ENCODE data around the gene PDE10A. TPM values are rescaled to one million over a fixed set of nuclear protein-coding genes. Genes with fewer than 3 reads are reported as not detected.

PDE10A gene
- total RNA-seq, 1 donor from 2014 or later: 5.4 TPM

DNA sequence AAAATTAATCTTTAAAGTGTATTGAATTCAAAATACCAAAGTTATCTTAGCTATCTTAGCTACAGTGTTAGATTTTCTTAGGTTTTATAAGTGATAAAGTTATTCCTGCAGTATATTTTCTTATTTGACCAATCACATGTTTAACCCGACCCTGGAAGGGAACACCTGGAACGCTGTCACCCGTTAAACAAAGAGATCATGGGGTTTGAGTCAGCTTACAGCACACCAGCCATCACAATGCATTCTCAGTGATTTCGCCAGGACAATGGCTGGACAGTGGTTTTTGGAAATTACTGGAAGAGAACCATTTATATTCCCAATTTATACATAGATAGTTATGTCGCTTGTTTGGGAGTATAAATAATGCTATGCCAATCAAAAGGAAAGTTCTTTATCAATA, 364.2 kb downstream of the PDE10A start:
- Mint-ChIP-seq H3K4me3 (ENCODE audit: unreplicated experiment) (no peak overlapping the region), H3K27me3 (ENCODE audit: low read depth, unreplicated experiment) (peaks cover 3% of the 10 kb centered on the region), H3K9me3 (ENCODE audit: unreplicated experiment) (no peaks in the 10 kb centered on the region), H3K27ac (ENCODE audit: unreplicated experiment) (no peak overlapping the region), H3K4me1 (ENCODE audit: low read depth, unreplicated experiment) (no peaks in the 10 kb centered on the region), H3K36me3 (ENCODE audit: low read depth, unreplicated experiment) (no peaks in the 10 kb centered on the region)
- Histone ChIP-seq H3K9ac (ENCODE audit: low read length) (no peak overlapping the region), H3K4me1 (ENCODE audit: insufficient read depth, low read length) (no peaks in the 10 kb centered on the region), H3K27ac (ENCODE audit: low read depth, low read length) (no peak overlapping the region), H2AFZ (ENCODE audit: low read depth, low read length) (no peak overlapping the region), H3K4me3 (ENCODE audit: insufficient read depth, low read depth, low read length) (no peak overlapping the region), H3K4me2 (ENCODE audit: low read length) (no peak overlapping the region), H3K9me3 (ENCODE audit: insufficient read depth, low read depth, low read length) (no peaks in the 10 kb centered on the region), H3K79me2 (ENCODE audit: insufficient read depth, low read length) (no peaks in the 10 kb centered on the region), H4K20me1 (ENCODE audit: insufficient read depth, low read length) (no peaks in the 10 kb centered on the region), H3K27me3 (ENCODE audit: insufficient read depth, low read length) (no peaks in the 10 kb centered on the region), H3K36me3 (ENCODE audit: insufficient read depth, low read length) (no peaks in the 10 kb centered on the region)
- FAIRE-seq (no peak), DNase-seq (ENCODE audit: low read depth) (no peak)
- TF ChIP-seq, protein P1, sequence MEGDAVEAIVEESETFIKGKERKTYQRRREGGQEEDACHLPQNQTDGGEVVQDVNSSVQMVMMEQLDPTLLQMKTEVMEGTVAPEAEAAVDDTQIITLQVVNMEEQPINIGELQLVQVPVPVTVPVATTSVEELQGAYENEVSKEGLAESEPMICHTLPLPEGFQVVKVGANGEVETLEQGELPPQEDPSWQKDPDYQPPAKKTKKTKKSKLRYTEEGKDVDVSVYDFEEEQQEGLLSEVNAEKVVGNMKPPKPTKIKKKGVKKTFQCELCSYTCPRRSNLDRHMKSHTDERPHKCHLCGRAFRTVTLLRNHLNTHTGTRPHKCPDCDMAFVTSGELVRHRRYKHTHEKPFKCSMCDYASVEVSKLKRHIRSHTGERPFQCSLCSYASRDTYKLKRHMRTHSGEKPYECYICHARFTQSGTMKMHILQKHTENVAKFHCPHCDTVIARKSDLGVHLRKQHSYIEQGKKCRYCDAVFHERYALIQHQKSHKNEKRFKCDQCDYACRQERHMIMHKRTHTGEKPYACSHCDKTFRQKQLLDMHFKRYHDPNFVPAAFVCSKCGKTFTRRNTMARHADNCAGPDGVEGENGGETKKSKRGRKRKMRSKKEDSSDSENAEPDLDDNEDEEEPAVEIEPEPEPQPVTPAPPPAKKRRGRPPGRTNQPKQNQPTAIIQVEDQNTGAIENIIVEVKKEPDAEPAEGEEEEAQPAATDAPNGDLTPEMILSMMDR (IDR thresholded peaks at IDR 0.05; ENCODE audit: insufficient read depth, low read depth, low read length): no peak
- TF ChIP-seq EZH2 (IDR thresholded peaks at IDR 0.05; ENCODE audit: insufficient read depth, low read length): no peak

- H3K9me3 Mint-ChIP-seq (ENCODE audit: unreplicated experiment): no peaks in the 10 kb centered on the region
- FAIRE-seq: no peak
- TF ChIP-seq, protein P1 (IDR thresholded peaks at IDR 0.05; ENCODE audit: insufficient read depth, low read depth, low read length): no peak
- TF ChIP-seq EZH2 (IDR thresholded peaks at IDR 0.05; ENCODE audit: insufficient read depth, low read length): no peak
These were observed 364.6 kb downstream of the PDE10A start for GRCh38 chr6:165298402-165298801.

DNA sequence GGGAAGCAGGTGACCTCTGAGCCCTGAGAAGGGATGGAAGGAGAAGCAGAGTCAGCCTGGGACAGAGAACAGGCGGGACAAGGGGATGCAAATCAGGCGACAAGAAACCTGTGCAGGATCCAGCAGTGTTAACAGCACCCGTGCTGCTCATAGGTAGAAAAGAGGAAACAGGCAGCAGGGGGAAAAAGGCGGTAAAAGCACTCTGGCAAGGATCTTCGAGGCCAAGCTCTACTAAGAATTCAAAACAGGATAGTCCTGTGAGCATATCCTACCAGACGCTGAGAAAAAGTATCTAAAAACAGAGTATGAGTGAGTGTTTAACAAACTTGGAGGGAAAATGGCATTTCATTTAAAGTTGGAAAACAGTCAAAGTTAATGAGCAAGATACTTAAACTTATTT, 370.4 kb downstream of the PDE10A start:
- no peaks in the 10 kb centered on the region for H3K79me2 ChIP-seq (ENCODE audit: insufficient read depth, low read length)
- TF ChIP-seq, protein P1 (IDR thresholded peaks at IDR 0.05; ENCODE audit: insufficient read depth, low read depth, low read length): no peak
- TF ChIP-seq EZH2 (IDR thresholded peaks at IDR 0.05; ENCODE audit: insufficient read depth, low read length): no peak
- Mint-ChIP-seq H3K27ac (ENCODE audit: unreplicated experiment) (no peak overlapping the region), H3K27me3 (ENCODE audit: low read depth, unreplicated experiment) (peaks cover 8% of the 10 kb centered on the region), H3K4me3 (ENCODE audit: unreplicated experiment) (no peak overlapping the region), H3K4me1 (ENCODE audit: low read depth, unreplicated experiment) (no peaks in the 10 kb centered on the region), H3K9me3 (ENCODE audit: unreplicated experiment) (peaks cover 10% of the 10 kb centered on the region), H3K36me3 (ENCODE audit: low read depth, unreplicated experiment) (no peaks in the 10 kb centered on the region)
- no peaks in the 10 kb centered on the region for H3K9me3 ChIP-seq (ENCODE audit: insufficient read depth, low read depth, low read length)
- no peak overlapping the region for H3K27ac ChIP-seq (ENCODE audit: low read depth, low read length)
- no peak overlapping the region for H3K4me3 ChIP-seq (ENCODE audit: insufficient read depth, low read depth, low read length)
- DNase-seq (ENCODE audit: low read depth) (no peak), FAIRE-seq (no peak)
- no peak overlapping the region for H2AFZ ChIP-seq (ENCODE audit: low read depth, low read length)
- H3K9ac ChIP-seq (ENCODE audit: low read length): no peak overlapping the region
- no peaks in the 10 kb centered on the region for H3K27me3 ChIP-seq (ENCODE audit: insufficient read depth, low read length)
- H3K4me2 ChIP-seq (ENCODE audit: low read length): no peak overlapping the region
- no peaks in the 10 kb centered on the region for H4K20me1 ChIP-seq (ENCODE audit: insufficient read depth, low read length)
- no peaks in the 10 kb centered on the region for H3K36me3 ChIP-seq (ENCODE audit: insufficient read depth, low read length)
- no peaks in the 10 kb centered on the region for H3K4me1 ChIP-seq (ENCODE audit: insufficient read depth, low read length)

More at GRCh38 chr6:165298402-165298801, 364.6 kb downstream of the PDE10A start:
- H3K4me3 ChIP-seq (ENCODE audit: insufficient read depth, low read depth, low read length): no peak overlapping the region
- no peaks in the 10 kb centered on the region for H3K4me1 ChIP-seq (ENCODE audit: insufficient read depth, low read length)
- H3K27ac Mint-ChIP-seq (ENCODE audit: unreplicated experiment): no peak overlapping the region
- no peak overlapping the region for H3K27ac ChIP-seq (ENCODE audit: low read depth, low read length)
- peak overlapping the region; percentile 26 for H2AFZ ChIP-seq (ENCODE audit: low read depth, low read length)
- H3K79me2 ChIP-seq (ENCODE audit: insufficient read depth, low read length): no peaks in the 10 kb centered on the region
- no peaks in the 10 kb centered on the region for H3K27me3 ChIP-seq (ENCODE audit: insufficient read depth, low read length)
- H3K36me3 Mint-ChIP-seq (ENCODE audit: low read depth, unreplicated experiment): no peaks in the 10 kb centered on the region
- no peaks in the 10 kb centered on the region for H3K9me3 ChIP-seq (ENCODE audit: insufficient read depth, low read depth, low read length)
- H3K36me3 ChIP-seq (ENCODE audit: insufficient read depth, low read length): no peaks in the 10 kb centered on the region
- no peak overlapping the region for H3K4me3 Mint-ChIP-seq (ENCODE audit: unreplicated experiment)
- peaks cover 3% of the 10 kb centered on the region for H3K27me3 Mint-ChIP-seq (ENCODE audit: low read depth, unreplicated experiment)
- H3K4me2 ChIP-seq (ENCODE audit: low read length): no peak overlapping the region
- no peaks in the 10 kb centered on the region for H3K4me1 Mint-ChIP-seq (ENCODE audit: low read depth, unreplicated experiment)
- no peaks in the 10 kb centered on the region for H4K20me1 ChIP-seq (ENCODE audit: insufficient read depth, low read length)
- H3K9ac ChIP-seq (ENCODE audit: low read length): no peak overlapping the region
- DNase-seq (ENCODE audit: low read depth): no peak
